Activated T-cell treated with anti-CD3 and anti-CD28 coated beads for 48 hours (primary cell): Measurements from ENCODE around the gene ADGRG7.
A peak's percentile ranks its signal among the peaks of the same experiment; 100 is the strongest.

ENCODE experiments used
- DNase-seq: peaks from one replicate; pipeline ENCODE4 v3.0.0-alpha.2; 2020; ENCODE audit warnings: low read depth

ADGRG7 gene

GRCh38 chr3:100702082-100702979, 92.9 kb downstream of the ADGRG7 start:
- no peak for DNase-seq

- DNase-seq: no peak
These were observed 93.6 kb downstream of the ADGRG7 start for GRCh38 chr3:100702980-100703345.

GRCh38 chr3:100703865-100704264, 94.5 kb downstream of the ADGRG7 start:
- DNase-seq: no peak

GRCh38 chr3:100706365-100706764, 97.0 kb downstream of the ADGRG7 start:
- DNase-seq: no peak

GRCh38 chr3:100708644-100708988, 99.2 kb downstream of the ADGRG7 start:
- DNase-seq: no peak

GRCh38 chr3:100708989-100709841, 99.8 kb downstream of the ADGRG7 start, which contains the start of gene TFG:
TFG (plus strand) TSS chr3:100709494; CDS start chr3:100713686, 4,192 bp downstream.
- peak; percentile 97 for DNase-seq

GRCh38 chr3:100709842-100710260, 100.5 kb downstream of the ADGRG7 start:
- DNase-seq: peak; percentile 7

GRCh38 chr3:100710261-100710968, 101.0 kb downstream of the ADGRG7 start:
- peak; percentile 70 for DNase-seq

- DNase-seq: no peak
These were observed 105.8 kb downstream of the ADGRG7 start for GRCh38 chr3:100715176-100715575.

- DNase-seq: no peak
These were observed 107.7 kb downstream of the ADGRG7 start for GRCh38 chr3:100717063-100717462.

- DNase-seq: no peak
These were observed 108.5 kb downstream of the ADGRG7 start for GRCh38 chr3:100717637-100718487.

GRCh38 chr3:100719136-100719535, 109.7 kb downstream of the ADGRG7 start:
- DNase-seq: no peak

- no peak for DNase-seq
These were observed 111.0 kb downstream of the ADGRG7 start for GRCh38 chr3:100720426-100720825.

- DNase-seq: no peak
These were observed 116.6 kb downstream of the ADGRG7 start for GRCh38 chr3:100725935-100726513.

- DNase-seq: no peak
These were observed 117.3 kb downstream of the ADGRG7 start for GRCh38 chr3:100726706-100727105.

GRCh38 chr3:100730524-100730923, 121.1 kb downstream of the ADGRG7 start:
- DNase-seq: no peak

GRCh38 chr3:100732435-100732834, 123.0 kb downstream of the ADGRG7 start:
- no peak for DNase-seq

GRCh38 chr3:100737334-100737733, 127.9 kb downstream of the ADGRG7 start:
- no peak for DNase-seq

GRCh38 chr3:100740207-100740606, 130.8 kb downstream of the ADGRG7 start:
- DNase-seq: no peak

- DNase-seq: no peak
These were observed 134.1 kb downstream of the ADGRG7 start for GRCh38 chr3:100743535-100743934.

GRCh38 chr3:100744671-100745070, 135.3 kb downstream of the ADGRG7 start:
- no peak for DNase-seq
